Glutamatergic neuron (in vitro differentiated cells): ENCODE results near the gene ZNF691. TPM values are rescaled to one million over a fixed set of nuclear protein-coding genes. Genes with fewer than 3 reads are reported as not detected.
"Not testable (repeated sequence)": the region's sequence is repeated elsewhere in the genome, so short reads cannot be mapped to it uniquely, and the experiment has no call there.

Experiments used
- DNase-seq: peaks from one replicate; pipeline ENCODE4 v3.0.0; 2022
- H3K27ac Mint-ChIP-seq: one replicate; pipeline ENCODE4 v1.8.0; 2020; ENCODE audit warnings: mild to moderate bottlenecking, mixed read lengths, inconsistent platforms; ENCODE audit not compliant: unreplicated experiment
- H3K27me3 Mint-ChIP-seq: one replicate; pipeline ENCODE4 v1.8.0; 2020; ENCODE audit warnings: mild to moderate bottlenecking, moderate library complexity, mixed read lengths, inconsistent platforms; ENCODE audit not compliant: unreplicated experiment
- H3K36me3 Mint-ChIP-seq: one replicate; pipeline ENCODE4 v1.8.0; 2020; ENCODE audit warnings: mild to moderate bottlenecking, mixed read lengths, inconsistent platforms; ENCODE audit not compliant: unreplicated experiment
- H3K4me1 Mint-ChIP-seq: one replicate; pipeline ENCODE4 v1.8.0; 2020; ENCODE audit warnings: mild to moderate bottlenecking, low read depth, mixed read lengths, inconsistent platforms; ENCODE audit not compliant: unreplicated experiment
- H3K4me3 Mint-ChIP-seq: one replicate; pipeline ENCODE4 v1.8.0; 2020; ENCODE audit warnings: mild to moderate bottlenecking, mixed read lengths, inconsistent platforms; ENCODE audit not compliant: unreplicated experiment
- H3K9me3 Mint-ChIP-seq: one replicate; pipeline ENCODE4 v1.8.0; 2020; ENCODE audit warnings: mild to moderate bottlenecking, moderate library complexity, mixed read lengths, inconsistent platforms; ENCODE audit not compliant: unreplicated experiment
- CTCF ChIP-seq: fragments of 200-600 bp; sonication (generic); IDR thresholded peaks from one replicate; pipeline ENCODE4 v1.5.0; 2021; ENCODE audit not compliant: partially characterized antibody, unreplicated experiment
- total RNA-seq: library from RNA; stranded (reverse); fragmentation: NEBNext Ultra II Directional; extraction: Animal tissue kit (Norgen Biotek cat#: 25700); gene quantifications from one replicate; pipeline ENCODE4 v1.2.1, GENCODE V29; 2021; ENCODE audit not compliant: unreplicated experiment

Gene ZNF691
- total RNA-seq, 1 donor from 2014 or later: 9.5 TPM

DNA sequence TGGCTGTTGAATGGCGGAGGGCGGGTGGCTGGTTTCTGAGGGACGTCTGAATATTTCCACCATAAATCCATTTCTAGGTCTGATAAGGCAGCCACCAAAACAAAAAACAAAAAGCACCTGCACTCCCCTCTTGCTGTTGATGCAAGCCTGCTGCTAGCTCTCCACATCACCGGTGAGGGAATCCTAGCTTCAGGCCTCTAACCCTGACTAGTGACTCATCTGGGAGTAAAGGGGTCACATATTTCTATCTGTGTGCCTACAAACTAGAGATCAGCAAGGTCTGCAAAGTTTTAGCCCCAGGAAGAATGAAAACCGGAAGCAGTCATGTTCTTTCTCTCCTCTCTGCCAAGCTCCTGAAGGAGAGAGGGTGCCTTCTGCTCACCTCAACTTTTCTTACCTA lies 39.8 kb upstream of the ZNF691 start:
- H3K4me1 Mint-ChIP-seq: peaks cover 20% of the 10 kb centered on the region

GRCh38 chr1:42807056-42807668 lies 39.3 kb upstream of the ZNF691 start:
- no peak for DNase-seq
- H3K27me3 Mint-ChIP-seq: peaks cover 4% of the 10 kb centered on the region
- H3K4me3 Mint-ChIP-seq: no peak overlapping the region
- H3K9me3 Mint-ChIP-seq: peaks cover 5% of the 10 kb centered on the region
- no peak for TF ChIP-seq CTCF
- peak overlapping the region; percentile 59 for H3K27ac Mint-ChIP-seq
- peaks cover 20% of the 10 kb centered on the region for H3K4me1 Mint-ChIP-seq
- H3K36me3 Mint-ChIP-seq: peaks cover 10% of the 10 kb centered on the region

More for the DNA sequence above, 39.8 kb upstream of the ZNF691 start:
- peaks cover 4% of the 10 kb centered on the region for H3K27me3 Mint-ChIP-seq
- H3K36me3 Mint-ChIP-seq: peaks cover 10% of the 10 kb centered on the region
- H3K4me3 Mint-ChIP-seq: no peak overlapping the region
- DNase-seq: no peak
- peaks cover 5% of the 10 kb centered on the region for H3K9me3 Mint-ChIP-seq
- H3K27ac Mint-ChIP-seq: no peak overlapping the region
- TF ChIP-seq CTCF: no peak

DNA sequence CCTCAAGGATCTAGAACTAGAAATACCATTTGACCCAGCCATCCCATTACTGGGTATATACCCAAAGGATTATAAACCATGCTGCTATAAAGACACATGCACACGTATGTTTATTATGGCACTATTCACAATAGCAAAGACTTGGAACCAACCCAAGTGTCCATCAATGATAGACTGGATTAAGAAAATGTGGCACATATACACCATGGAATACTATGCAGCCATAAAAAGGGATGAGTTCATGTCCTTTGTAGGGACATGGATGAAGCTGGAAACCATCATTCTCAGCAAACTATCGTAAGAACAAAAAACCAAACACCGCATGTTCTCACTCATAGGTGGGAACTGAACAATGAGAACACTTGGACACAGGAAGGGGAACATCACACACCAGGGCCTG lies 31.6 kb upstream of the ZNF691 start:
- not testable (repeated sequence) for DNase-seq, H3K9me3 Mint-ChIP-seq, H3K36me3 Mint-ChIP-seq, H3K27me3 Mint-ChIP-seq, H3K27ac Mint-ChIP-seq, H3K4me1 Mint-ChIP-seq
- H3K4me3 Mint-ChIP-seq: peak overlapping the region; percentile 68

DNA sequence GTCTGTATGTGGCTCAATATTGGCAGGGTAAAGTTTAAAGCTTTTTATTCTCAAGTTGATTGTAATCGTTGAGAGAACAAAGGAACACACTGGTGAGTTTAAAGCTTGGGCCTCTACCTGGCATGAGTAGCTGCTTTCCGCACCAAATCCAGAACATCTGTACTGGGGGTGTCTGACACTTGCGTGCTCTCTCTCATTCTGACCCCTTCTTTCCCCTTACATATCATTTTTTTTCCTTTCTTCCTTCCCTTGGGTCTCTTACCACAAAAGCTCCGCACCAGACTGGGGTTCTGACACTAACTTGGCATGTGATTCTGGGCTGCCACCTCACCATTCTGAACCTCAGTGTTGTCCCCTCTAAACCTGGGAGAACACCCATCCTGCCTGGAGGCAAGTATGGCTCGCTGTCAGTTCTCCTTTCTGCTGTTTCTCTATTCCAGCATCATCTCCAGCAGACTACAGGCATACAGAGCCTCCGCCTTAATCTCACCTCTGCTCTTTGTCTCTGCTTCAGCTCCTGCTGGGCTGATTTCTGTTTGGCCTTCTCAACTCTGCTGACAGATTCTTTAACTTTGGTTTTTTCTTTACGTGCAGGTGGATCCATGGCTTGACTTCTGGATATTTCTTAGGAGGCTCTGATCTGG lies 30.4 kb upstream of the ZNF691 start:
- Mint-ChIP-seq H3K4me3 (peak overlapping the region; percentile 96), H3K27ac (peak overlapping the region; percentile 98), H3K9me3 (peaks cover 7% of the 10 kb centered on the region), H3K27me3 (peaks cover 5% of the 10 kb centered on the region), H3K4me1 (peaks cover 2% of the 10 kb centered on the region), H3K36me3 (no peaks in the 10 kb centered on the region)
- DNase-seq: peak; percentile 24
- TF ChIP-seq CTCF: no peak

- Mint-ChIP-seq H3K27me3 (peaks cover 5% of the 10 kb centered on the region), H3K36me3 (no peaks in the 10 kb centered on the region), H3K4me3 (peak within 1 kb of the TSS; percentile 96), H3K27ac (peak within 1 kb of the TSS; percentile 98), H3K4me1 (peaks cover 2% of the 10 kb centered on the region), H3K9me3 (peaks cover 7% of the 10 kb centered on the region)
- TF ChIP-seq CTCF: no peak
- DNase-seq: peak; percentile 97
Observed at GRCh38 chr1:42816585-42817439, 29.6 kb upstream of the ZNF691 start, which contains the start of the genes ERMAP and SVBP. Gene ERMAP (plus strand): TSS chr1:42817122. CDS start chr1:42830449, 13,327 bp downstream. Gene SVBP (minus strand): TSS chr1:42817397. CDS start chr1:42816544, 853 bp downstream.
